22Rv1 (cell line): ENCODE measurements around the gene STAP2.

Source experiments
- CTCF ChIP-seq: fragments of 450-650 bp; IDR thresholded peaks from 2 replicates; pipeline ENCODE4 v1.5.1; 2017; ENCODE audit warnings: mild to moderate bottlenecking
- ZFX ChIP-seq: fragments of 450-650 bp; IDR thresholded peaks from 2 replicates; pipeline ENCODE4 v1.6.1; 2017; ENCODE audit warnings: antibody characterized with exemption, borderline replicate concordance

GRCh38 chr19:4354282-4354681 is 15.7 kb upstream of the STAP2 start:
- TF ChIP-seq CTCF (no peak), ZFX (no peak)
